ENCODE results near the gene SLIT1. TPM values are rescaled to one million over a fixed set of nuclear protein-coding genes. Genes with fewer than 3 reads are reported as not detected.

The SLIT1 gene
- total RNA-seq, 1 donor from 2014 or later, result 0.23 TPM

DNA sequence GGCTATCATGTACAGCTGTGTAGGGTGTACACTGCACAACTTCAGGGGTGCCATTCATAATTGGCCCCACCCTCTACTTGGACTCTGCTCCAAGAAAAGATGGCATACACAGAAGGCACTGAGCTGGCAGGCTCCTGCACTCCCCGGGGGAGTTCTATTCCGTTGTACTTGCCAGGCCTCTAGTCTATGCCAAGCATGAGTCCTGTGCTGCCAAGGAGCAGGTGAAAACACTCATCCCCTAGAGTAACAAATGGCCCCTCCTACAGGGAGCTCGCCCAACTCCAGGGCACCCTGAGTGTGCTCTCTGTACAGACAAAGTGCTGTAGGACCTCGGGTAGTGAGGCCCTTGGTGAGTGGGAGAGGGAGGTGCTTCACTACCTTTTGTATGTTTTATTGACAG, 127.2 kb downstream of the SLIT1 start:
- Histone ChIP-seq H3K9ac (ENCODE audit: low read length) (no peak overlapping the region), H4K20me1 (ENCODE audit: insufficient read depth, low read length) (no peaks in the 10 kb centered on the region), H3K79me2 (ENCODE audit: insufficient read depth, low read length) (no peaks in the 10 kb centered on the region), H2AFZ (ENCODE audit: low read depth, low read length) (no peak overlapping the region), H3K9me3 (ENCODE audit: insufficient read depth, low read depth, low read length) (no peaks in the 10 kb centered on the region), H3K27ac (ENCODE audit: low read depth, low read length) (no peak overlapping the region), H3K4me3 (ENCODE audit: insufficient read depth, low read depth, low read length) (no peak overlapping the region), H3K27me3 (ENCODE audit: insufficient read depth, low read length) (peaks cover 2% of the 10 kb centered on the region), H3K4me2 (ENCODE audit: low read length) (no peak overlapping the region), H3K4me1 (ENCODE audit: insufficient read depth, low read length) (no peaks in the 10 kb centered on the region), H3K36me3 (ENCODE audit: insufficient read depth, low read length) (no peaks in the 10 kb centered on the region)
- DNase-seq (ENCODE audit: low read depth), result no peak
- Mint-ChIP-seq H3K4me3 (ENCODE audit: unreplicated experiment) (no peak overlapping the region), H3K27me3 (ENCODE audit: low read depth, unreplicated experiment) (peaks cover 39% of the 10 kb centered on the region), H3K9me3 (ENCODE audit: unreplicated experiment) (no peaks in the 10 kb centered on the region), H3K4me1 (ENCODE audit: low read depth, unreplicated experiment) (no peaks in the 10 kb centered on the region), H3K27ac (ENCODE audit: unreplicated experiment) (no peak overlapping the region), H3K36me3 (ENCODE audit: low read depth, unreplicated experiment) (no peaks in the 10 kb centered on the region)
- no peak for FAIRE-seq
- TF ChIP-seq, protein P1, sequence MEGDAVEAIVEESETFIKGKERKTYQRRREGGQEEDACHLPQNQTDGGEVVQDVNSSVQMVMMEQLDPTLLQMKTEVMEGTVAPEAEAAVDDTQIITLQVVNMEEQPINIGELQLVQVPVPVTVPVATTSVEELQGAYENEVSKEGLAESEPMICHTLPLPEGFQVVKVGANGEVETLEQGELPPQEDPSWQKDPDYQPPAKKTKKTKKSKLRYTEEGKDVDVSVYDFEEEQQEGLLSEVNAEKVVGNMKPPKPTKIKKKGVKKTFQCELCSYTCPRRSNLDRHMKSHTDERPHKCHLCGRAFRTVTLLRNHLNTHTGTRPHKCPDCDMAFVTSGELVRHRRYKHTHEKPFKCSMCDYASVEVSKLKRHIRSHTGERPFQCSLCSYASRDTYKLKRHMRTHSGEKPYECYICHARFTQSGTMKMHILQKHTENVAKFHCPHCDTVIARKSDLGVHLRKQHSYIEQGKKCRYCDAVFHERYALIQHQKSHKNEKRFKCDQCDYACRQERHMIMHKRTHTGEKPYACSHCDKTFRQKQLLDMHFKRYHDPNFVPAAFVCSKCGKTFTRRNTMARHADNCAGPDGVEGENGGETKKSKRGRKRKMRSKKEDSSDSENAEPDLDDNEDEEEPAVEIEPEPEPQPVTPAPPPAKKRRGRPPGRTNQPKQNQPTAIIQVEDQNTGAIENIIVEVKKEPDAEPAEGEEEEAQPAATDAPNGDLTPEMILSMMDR (IDR thresholded peaks at IDR 0.05; ENCODE audit: insufficient read depth, low read depth, low read length), result no peak
- no peak for TF ChIP-seq EZH2 (IDR thresholded peaks at IDR 0.05; ENCODE audit: insufficient read depth, low read length)

GRCh38 chr10:97057491-97058235, 128.1 kb downstream of the SLIT1 start:
- H3K4me3 Mint-ChIP-seq (ENCODE audit: unreplicated experiment), result no peak overlapping the region
- H3K4me1 Mint-ChIP-seq (ENCODE audit: low read depth, unreplicated experiment), result no peaks in the 10 kb centered on the region

More at GRCh38 chr10:97057491-97058235, 128.1 kb downstream of the SLIT1 start:
- Histone ChIP-seq H3K4me1 (ENCODE audit: insufficient read depth, low read length) (no peaks in the 10 kb centered on the region), H3K27me3 (ENCODE audit: insufficient read depth, low read length) (peaks cover 9% of the 10 kb centered on the region), H3K9me3 (ENCODE audit: insufficient read depth, low read depth, low read length) (no peaks in the 10 kb centered on the region), H4K20me1 (ENCODE audit: insufficient read depth, low read length) (no peaks in the 10 kb centered on the region), H3K4me3 (ENCODE audit: insufficient read depth, low read depth, low read length) (no peak overlapping the region), H3K27ac (ENCODE audit: low read depth, low read length) (no peak overlapping the region), H3K79me2 (ENCODE audit: insufficient read depth, low read length) (no peaks in the 10 kb centered on the region), H3K9ac (ENCODE audit: low read length) (no peak overlapping the region), H3K36me3 (ENCODE audit: insufficient read depth, low read length) (no peaks in the 10 kb centered on the region), H2AFZ (ENCODE audit: low read depth, low read length) (no peak overlapping the region), H3K4me2 (ENCODE audit: low read length) (no peak overlapping the region)
- no peaks in the 10 kb centered on the region for H3K36me3 Mint-ChIP-seq (ENCODE audit: low read depth, unreplicated experiment)
- TF ChIP-seq, protein P1 (IDR thresholded peaks at IDR 0.05; ENCODE audit: insufficient read depth, low read depth, low read length), result no peak
- no peak for TF ChIP-seq EZH2 (IDR thresholded peaks at IDR 0.05; ENCODE audit: insufficient read depth, low read length)
- no peak for DNase-seq (ENCODE audit: low read depth)
- H3K27ac Mint-ChIP-seq (ENCODE audit: unreplicated experiment), result no peak overlapping the region
- H3K9me3 Mint-ChIP-seq (ENCODE audit: unreplicated experiment), result peaks cover 1% of the 10 kb centered on the region
- no peak for FAIRE-seq
- peaks cover 42% of the 10 kb centered on the region for H3K27me3 Mint-ChIP-seq (ENCODE audit: low read depth, unreplicated experiment)
